Esophagus muscularis mucosa (tissue), 4 donors: ENCODE data around the gene PRKN.

Source experiments
- EP300 ChIP-seq: sonication (generic); formaldehyde crosslinking; IDR thresholded peaks from one replicate; pipeline ENCODE4 v1.6.1; 2017; ENCODE audit warnings: antibody characterized with exemption
- POLR2A ChIP-seq: fragments of 450-650 bp; IDR thresholded peaks from one replicate; pipeline ENCODE4 v1.6.1; 2017; ENCODE audit warnings: antibody characterized with exemption, moderate library complexity, mild to moderate bottlenecking, low read depth
- POLR2AphosphoS5 ChIP-seq, 2 donors: sonication (generic); formaldehyde crosslinking; IDR thresholded peaks; one replicate each; pipeline ENCODE4 v1.6.1; 2017; ENCODE audit warnings: antibody characterized with exemption in 2 of 2
- TF ChIP-seq, protein P1 (sequence below), 3 experiments: fragments of 200-600 bp in 2 of 3; fragments of 450-650 bp in 1 of 3; sonication (generic) in 2 of 3; IDR thresholded peaks; one replicate each; pipeline ENCODE4 v1.5.1; 2017 to 2019; ENCODE audit warnings: antibody characterized with exemption in 3 of 3, mild to moderate bottlenecking in 2 of 3, moderate library complexity in 1 of 3

DNA sequence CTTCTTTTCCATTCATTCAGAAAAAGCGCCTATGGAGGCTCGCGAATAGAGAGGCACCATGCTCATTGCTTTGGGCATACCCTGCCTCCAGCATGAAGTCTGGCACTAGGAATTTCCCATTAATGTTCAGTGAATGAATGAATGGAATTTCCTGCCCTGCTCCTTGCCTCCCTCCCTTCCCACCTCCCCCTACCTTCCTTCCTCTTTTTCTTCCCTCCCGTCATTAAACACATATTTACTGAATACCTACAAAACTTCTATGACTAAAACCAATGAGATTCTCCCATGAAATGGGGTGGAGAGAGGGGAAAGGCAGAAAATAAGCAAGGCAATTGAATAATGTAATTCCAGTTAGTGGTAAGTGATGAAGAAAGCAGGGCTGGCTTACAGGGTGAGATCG lies 1239.9 kb downstream of the PRKN start:
- TF ChIP-seq, protein P1, sequence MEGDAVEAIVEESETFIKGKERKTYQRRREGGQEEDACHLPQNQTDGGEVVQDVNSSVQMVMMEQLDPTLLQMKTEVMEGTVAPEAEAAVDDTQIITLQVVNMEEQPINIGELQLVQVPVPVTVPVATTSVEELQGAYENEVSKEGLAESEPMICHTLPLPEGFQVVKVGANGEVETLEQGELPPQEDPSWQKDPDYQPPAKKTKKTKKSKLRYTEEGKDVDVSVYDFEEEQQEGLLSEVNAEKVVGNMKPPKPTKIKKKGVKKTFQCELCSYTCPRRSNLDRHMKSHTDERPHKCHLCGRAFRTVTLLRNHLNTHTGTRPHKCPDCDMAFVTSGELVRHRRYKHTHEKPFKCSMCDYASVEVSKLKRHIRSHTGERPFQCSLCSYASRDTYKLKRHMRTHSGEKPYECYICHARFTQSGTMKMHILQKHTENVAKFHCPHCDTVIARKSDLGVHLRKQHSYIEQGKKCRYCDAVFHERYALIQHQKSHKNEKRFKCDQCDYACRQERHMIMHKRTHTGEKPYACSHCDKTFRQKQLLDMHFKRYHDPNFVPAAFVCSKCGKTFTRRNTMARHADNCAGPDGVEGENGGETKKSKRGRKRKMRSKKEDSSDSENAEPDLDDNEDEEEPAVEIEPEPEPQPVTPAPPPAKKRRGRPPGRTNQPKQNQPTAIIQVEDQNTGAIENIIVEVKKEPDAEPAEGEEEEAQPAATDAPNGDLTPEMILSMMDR (IDR thresholded peaks at IDR 0.05) = no peak
- TF ChIP-seq EP300 (no peak), POLR2A (no peak), POLR2AphosphoS5 (IDR thresholded peaks at IDR 0.05) (no peak)
